ENCODE data around the gene ITCH.
"Not testable (repeated sequence)": the region's sequence is repeated elsewhere in the genome, so short reads cannot be mapped to it uniquely, and the experiment has no call there.

ITCH gene

DNA sequence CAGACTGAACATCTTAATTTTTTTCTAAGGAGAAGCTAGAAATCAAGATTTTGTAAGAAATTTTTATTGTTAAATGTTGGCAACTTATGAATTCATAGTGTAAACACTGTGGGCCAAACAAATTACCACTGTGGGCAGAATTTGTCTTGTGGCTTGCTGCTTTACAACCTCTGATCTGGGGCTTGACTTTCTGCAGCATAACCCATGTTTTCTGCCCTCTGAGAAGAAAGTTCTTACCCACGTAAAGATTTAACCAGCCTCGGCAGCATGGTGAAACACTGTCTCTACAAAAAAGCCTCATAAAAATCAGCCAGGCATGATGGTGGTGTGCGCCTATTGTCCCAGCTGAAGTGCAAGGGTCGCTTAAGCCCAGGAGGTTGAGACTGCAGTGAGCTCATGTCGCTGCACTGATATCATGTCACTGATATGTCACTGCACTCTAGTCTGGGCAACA is 12.9 kb downstream of the ITCH start:
- no peak overlapping the region for H3K4me3 ChIP-seq (ENCODE audit: low read depth, low read length)
- TF ChIP-seq, protein P1, sequence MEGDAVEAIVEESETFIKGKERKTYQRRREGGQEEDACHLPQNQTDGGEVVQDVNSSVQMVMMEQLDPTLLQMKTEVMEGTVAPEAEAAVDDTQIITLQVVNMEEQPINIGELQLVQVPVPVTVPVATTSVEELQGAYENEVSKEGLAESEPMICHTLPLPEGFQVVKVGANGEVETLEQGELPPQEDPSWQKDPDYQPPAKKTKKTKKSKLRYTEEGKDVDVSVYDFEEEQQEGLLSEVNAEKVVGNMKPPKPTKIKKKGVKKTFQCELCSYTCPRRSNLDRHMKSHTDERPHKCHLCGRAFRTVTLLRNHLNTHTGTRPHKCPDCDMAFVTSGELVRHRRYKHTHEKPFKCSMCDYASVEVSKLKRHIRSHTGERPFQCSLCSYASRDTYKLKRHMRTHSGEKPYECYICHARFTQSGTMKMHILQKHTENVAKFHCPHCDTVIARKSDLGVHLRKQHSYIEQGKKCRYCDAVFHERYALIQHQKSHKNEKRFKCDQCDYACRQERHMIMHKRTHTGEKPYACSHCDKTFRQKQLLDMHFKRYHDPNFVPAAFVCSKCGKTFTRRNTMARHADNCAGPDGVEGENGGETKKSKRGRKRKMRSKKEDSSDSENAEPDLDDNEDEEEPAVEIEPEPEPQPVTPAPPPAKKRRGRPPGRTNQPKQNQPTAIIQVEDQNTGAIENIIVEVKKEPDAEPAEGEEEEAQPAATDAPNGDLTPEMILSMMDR (IDR thresholded peaks at IDR 0.05; ENCODE audit: borderline replicate concordance, insufficient read depth, low read depth, low read length) = no peak

DNA sequence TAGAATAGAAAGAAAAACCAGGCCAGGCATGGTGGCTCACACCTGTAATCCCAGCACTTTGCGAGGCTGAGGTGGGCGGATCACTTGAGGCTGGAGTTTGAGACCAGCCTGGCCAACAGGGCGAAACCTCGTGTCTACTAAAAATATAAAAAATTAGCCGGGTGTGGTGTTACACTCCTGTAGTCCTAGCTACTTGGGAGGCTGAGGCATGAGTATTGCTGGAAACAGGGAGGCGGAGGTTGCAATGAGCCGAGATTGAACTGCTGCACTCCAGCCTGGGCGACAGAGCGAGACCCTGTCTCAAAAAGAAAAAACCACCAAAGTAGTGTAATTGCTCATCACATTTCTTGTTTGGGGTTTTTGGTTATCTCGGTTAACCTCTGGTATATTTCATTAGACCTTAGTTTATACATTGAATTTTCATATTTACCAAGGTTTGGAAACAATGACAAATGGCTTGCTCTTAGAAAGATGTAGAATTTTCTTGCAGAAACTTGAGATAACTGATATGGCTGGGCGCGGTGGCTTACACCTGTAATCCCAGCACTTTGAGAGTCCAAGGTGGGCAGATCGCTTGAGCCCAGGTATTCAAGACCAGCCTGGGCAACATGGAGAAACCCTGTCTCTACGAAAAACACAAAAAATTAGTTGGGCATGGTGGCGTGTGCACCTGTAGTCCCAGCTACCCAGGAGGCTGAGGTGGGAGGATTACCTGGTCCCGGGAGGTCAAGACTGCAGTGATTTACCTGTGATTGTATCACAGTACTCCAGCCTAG is 14.2 kb downstream of the ITCH start:
- H3K4me3 ChIP-seq (ENCODE audit: low read depth, low read length) = no peak overlapping the region

DNA sequence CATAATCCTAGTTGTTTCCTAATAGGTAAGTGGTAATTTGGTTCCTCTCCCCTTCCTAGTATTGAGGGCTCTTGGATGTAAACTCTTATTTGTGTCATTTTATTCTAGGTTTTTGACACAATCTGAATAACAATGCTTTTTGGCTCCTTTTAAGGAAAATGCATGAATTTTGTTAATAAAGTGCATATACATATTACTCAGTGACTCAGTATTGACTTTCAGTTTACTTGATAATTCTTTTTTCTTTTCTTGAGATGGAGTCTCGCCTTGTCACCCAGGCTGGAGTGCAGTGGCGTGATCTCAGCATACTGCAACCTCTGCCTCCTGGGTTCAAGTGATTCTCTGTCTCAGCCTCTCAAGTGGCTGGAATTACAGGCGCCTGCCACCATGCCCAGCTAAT is 19.1 kb downstream of the ITCH start:
- no peak overlapping the region for H3K4me3 ChIP-seq (ENCODE audit: low read depth, low read length)
- TF ChIP-seq, protein P1 (IDR thresholded peaks at IDR 0.05; ENCODE audit: borderline replicate concordance, insufficient read depth, low read depth, low read length) = no peak

More for the DNA sequence above, 14.2 kb downstream of the ITCH start:
- TF ChIP-seq, protein P1 (IDR thresholded peaks at IDR 0.05; ENCODE audit: borderline replicate concordance, insufficient read depth, low read depth, low read length) = no peak

DNA sequence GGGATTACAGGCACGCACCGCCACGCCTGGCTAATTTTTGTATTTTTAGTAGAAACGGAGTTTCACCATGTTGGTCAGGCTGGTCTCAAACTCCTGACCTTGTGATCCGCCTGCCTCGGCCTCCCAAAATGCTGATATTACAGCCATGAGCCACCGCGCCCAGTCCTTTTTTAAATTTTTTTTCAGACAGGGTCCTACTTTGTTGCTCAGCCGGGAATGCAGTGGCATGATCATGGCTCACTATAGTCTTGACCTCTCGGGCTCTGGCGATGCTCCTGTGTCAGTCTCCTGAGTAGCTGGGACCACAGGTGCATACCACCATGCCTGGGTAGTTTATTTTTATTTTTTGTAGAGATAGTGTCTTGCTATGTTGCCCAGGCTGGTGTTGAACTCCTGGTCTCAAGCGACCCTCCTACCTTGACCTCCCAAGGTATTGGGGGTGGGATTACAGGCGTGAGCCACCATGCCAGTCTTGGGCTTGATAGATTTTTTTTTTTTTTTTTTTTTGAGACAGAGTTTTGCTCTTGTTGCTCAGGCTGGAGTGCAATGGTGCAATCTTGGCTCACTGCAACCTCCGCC is 19.9 kb downstream of the ITCH start:
- not testable (repeated sequence) for H3K4me3 ChIP-seq (ENCODE audit: low read depth, low read length)

DNA sequence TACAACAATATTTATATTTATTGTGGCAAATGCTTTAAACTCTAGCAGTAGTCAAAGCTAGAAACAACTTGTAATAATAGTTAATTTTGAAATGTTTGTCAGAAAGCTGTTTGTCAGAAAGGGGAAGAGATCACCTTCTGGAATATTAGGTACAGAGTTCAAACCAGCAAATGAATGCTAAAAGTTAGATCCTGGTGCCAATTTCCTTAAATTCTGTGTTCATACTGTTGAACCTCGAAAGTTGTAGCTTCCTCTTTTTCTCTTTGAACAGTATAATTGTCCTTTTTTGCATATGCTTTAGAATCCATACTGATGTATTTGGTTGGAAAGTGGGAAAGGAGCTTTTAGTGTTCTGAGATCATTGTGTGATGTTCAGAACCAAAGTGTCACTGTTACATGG is 22.4 kb downstream of the ITCH start:
- H3K4me3 ChIP-seq (ENCODE audit: low read depth, low read length) = no peak overlapping the region
- TF ChIP-seq, protein P1 (IDR thresholded peaks at IDR 0.05; ENCODE audit: borderline replicate concordance, insufficient read depth, low read depth, low read length) = no peak

DNA sequence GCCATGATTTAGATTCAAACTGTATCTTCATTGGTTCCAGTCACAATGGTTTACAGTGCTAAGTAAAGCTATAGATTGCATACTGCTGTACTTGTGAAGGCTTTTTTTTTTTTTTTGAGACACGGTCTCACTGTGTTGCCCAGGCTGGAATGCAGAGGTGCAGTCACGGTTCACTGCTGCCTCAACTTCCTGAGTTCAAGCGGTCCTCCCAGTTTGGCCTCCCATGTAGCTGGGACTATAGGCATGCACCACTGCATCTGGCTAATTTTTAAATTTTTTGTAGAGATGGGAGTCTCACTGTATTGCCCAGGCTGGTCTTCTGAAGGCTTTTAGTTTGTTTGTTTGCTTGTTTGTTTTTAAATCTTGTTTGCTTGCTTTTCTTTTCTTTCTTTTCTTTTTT is 24.9 kb downstream of the ITCH start:
- TF ChIP-seq, protein P1 (IDR thresholded peaks at IDR 0.05; ENCODE audit: borderline replicate concordance, insufficient read depth, low read depth, low read length) = no peak
- no peak overlapping the region for H3K4me3 ChIP-seq (ENCODE audit: low read depth, low read length)

DNA sequence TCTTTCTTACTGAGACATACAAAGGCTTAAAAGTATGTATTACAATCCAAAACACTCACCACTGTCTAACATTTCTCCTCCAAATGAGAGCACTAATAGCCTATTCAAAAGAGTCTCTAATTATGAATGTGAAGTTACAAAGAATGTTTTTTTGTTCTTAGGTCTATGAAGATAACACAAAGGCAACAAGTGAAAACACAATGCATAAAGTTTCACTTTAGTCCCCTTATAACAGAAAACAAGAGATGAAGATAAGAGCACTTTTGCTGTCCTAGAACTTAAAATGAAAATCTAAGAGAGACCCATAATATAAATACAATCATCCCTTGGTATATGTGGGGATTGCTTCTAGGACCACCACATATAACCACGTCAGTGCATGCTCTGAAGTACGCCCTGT is 25.6 kb downstream of the ITCH start:
- TF ChIP-seq, protein P1 (IDR thresholded peaks at IDR 0.05; ENCODE audit: borderline replicate concordance, insufficient read depth, low read depth, low read length) = no peak
- no peak overlapping the region for H3K4me3 ChIP-seq (ENCODE audit: low read depth, low read length)
